Measurements from ENCODE around the gene RICTOR.

Gene RICTOR

GRCh38 chr5:39072925-39073766 is 1.1 kb downstream of the RICTOR start:
- Histone ChIP-seq H3K27me3 (ENCODE audit: low read depth, low read length) (no peaks in the 10 kb centered on the region), H3K4me1 (ENCODE audit: low read length) (peaks cover 33% of the 10 kb centered on the region), H3K4me3 (ENCODE audit: low read length) (peak overlapping the region; percentile 99), H4K20me1 (ENCODE audit: insufficient read depth, low read length) (peaks cover 39% of the 10 kb centered on the region), H3K36me3 (replicated peaks; ENCODE audit: low read depth, low read length) (peaks cover 7% of the 10 kb centered on the region), H2AFZ (ENCODE audit: low read depth, low read length) (no peak overlapping the region), H3K4me2 (ENCODE audit: low read length) (peak overlapping the region; percentile 75), H3K9me3 (ENCODE audit: insufficient read depth, low read length) (no peaks in the 10 kb centered on the region), H3K27ac (ENCODE audit: low read length) (peak overlapping the region; percentile 89), H3K9ac (ENCODE audit: low read length) (peak overlapping the region; percentile 95), H3K79me2 (ENCODE audit: low read length) (peaks cover 73% of the 10 kb centered on the region)
- no peak for TF ChIP-seq CTCF (IDR thresholded peaks at IDR 0.05; ENCODE audit: low read depth, low read length)
- no peak for TF ChIP-seq EZH2phosphoT487 (IDR thresholded peaks at IDR 0.05; ENCODE audit: low read depth)

GRCh38 chr5:39068099-39068498 is 6.1 kb downstream of the RICTOR start:
- no peaks in the 10 kb centered on the region for H3K27me3 ChIP-seq (ENCODE audit: low read depth, low read length)
- peaks cover 88% of the 10 kb centered on the region for H3K79me2 ChIP-seq (ENCODE audit: low read length)
- no peak overlapping the region for H3K4me2 ChIP-seq (ENCODE audit: low read length)
- H3K9ac ChIP-seq (ENCODE audit: low read length): no peak overlapping the region
- peaks cover 12% of the 10 kb centered on the region; the same call in 1 of the 2 replicates for H3K4me1 ChIP-seq (ENCODE audit: low read length)
- H3K9me3 ChIP-seq (ENCODE audit: insufficient read depth, low read length): peaks cover 4% of the 10 kb centered on the region; the same call in 1 of the 2 replicates
- H2AFZ ChIP-seq (ENCODE audit: low read depth, low read length): no peak overlapping the region
- peaks cover 30% of the 10 kb centered on the region for H3K36me3 ChIP-seq (replicated peaks; ENCODE audit: low read depth, low read length)
- no peak overlapping the region for H3K27ac ChIP-seq (ENCODE audit: low read length)
- no peak overlapping the region for H3K4me3 ChIP-seq (ENCODE audit: low read length)
- peaks cover 56% of the 10 kb centered on the region for H4K20me1 ChIP-seq (ENCODE audit: insufficient read depth, low read length)
- no peak for TF ChIP-seq EZH2phosphoT487 (IDR thresholded peaks at IDR 0.05; ENCODE audit: low read depth)
- TF ChIP-seq CTCF (IDR thresholded peaks at IDR 0.05; ENCODE audit: low read depth, low read length): no peak

GRCh38 chr5:39064450-39064849 is 9.7 kb downstream of the RICTOR start:
- Histone ChIP-seq H3K9me3 (ENCODE audit: insufficient read depth, low read length) (peaks cover 4% of the 10 kb centered on the region; the same call in 1 of the 2 replicates), H3K27me3 (ENCODE audit: low read depth, low read length) (no peaks in the 10 kb centered on the region), H3K36me3 (replicated peaks; ENCODE audit: low read depth, low read length) (peaks cover 30% of the 10 kb centered on the region), H3K9ac (ENCODE audit: low read length) (no peak overlapping the region), H3K4me2 (ENCODE audit: low read length) (no peak overlapping the region), H3K4me1 (ENCODE audit: low read length) (no peaks in the 10 kb centered on the region), H3K4me3 (ENCODE audit: low read length) (no peak overlapping the region), H3K27ac (ENCODE audit: low read length) (no peak overlapping the region), H3K79me2 (ENCODE audit: low read length) (peaks cover 74% of the 10 kb centered on the region), H4K20me1 (ENCODE audit: insufficient read depth, low read length) (peaks cover 47% of the 10 kb centered on the region), H2AFZ (ENCODE audit: low read depth, low read length) (no peak overlapping the region)
- no peak for TF ChIP-seq EZH2phosphoT487 (IDR thresholded peaks at IDR 0.05; ENCODE audit: low read depth)
- no peak for TF ChIP-seq CTCF (IDR thresholded peaks at IDR 0.05; ENCODE audit: low read depth, low read length)

- Histone ChIP-seq H3K4me3 (ENCODE audit: low read length) (no peak overlapping the region), H3K9me3 (ENCODE audit: insufficient read depth, low read length) (peaks cover 4% of the 10 kb centered on the region; the same call in 1 of the 2 replicates), H3K4me1 (ENCODE audit: low read length) (peaks cover 5% of the 10 kb centered on the region), H3K9ac (ENCODE audit: low read length) (no peak overlapping the region), H3K79me2 (ENCODE audit: low read length) (peaks cover 70% of the 10 kb centered on the region), H2AFZ (ENCODE audit: low read depth, low read length) (no peak overlapping the region), H4K20me1 (ENCODE audit: insufficient read depth, low read length) (peaks cover 42% of the 10 kb centered on the region), H3K27me3 (ENCODE audit: low read depth, low read length) (no peaks in the 10 kb centered on the region), H3K36me3 (replicated peaks; ENCODE audit: low read depth, low read length) (peaks cover 21% of the 10 kb centered on the region), H3K4me2 (ENCODE audit: low read length) (no peak overlapping the region), H3K27ac (ENCODE audit: low read length) (no peak overlapping the region)
- TF ChIP-seq CTCF (IDR thresholded peaks at IDR 0.05; ENCODE audit: low read depth, low read length): no peak
- TF ChIP-seq EZH2phosphoT487 (IDR thresholded peaks at IDR 0.05; ENCODE audit: low read depth): no peak
Measured at GRCh38 chr5:39063037-39063436, 11.2 kb downstream of the RICTOR start.

All from OCI-LY3 (cell line).